ENCODE data around the gene B3GALT5.

B3GALT5 gene

DNA sequence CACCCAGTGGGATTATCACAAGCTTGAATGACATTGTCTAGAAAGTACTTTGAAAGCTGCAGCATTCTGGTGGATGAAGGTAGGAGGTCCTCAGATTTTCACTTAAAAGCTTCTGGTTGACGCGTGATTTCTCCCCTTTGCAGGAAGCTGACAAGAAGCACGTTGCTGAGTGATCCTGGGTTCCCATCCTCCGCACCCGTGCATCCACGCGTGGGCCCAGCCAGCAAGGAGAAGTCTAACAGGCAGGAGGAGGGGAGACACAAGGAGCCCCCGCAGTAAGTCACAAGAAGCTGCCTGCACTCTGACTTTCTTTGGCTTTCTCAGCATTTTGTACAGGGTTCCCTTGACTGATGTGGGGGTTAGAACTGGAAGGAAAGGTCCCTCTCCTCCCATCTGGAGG is 7.8 kb upstream of the B3GALT5 start:
- H3K4me1 ChIP-seq (ENCODE audit: control insufficient read depth, insufficient read depth, low read depth, low read length), result no peaks in the 10 kb centered on the region
- WGBS, result 93% methylated on average over 8 of the region's 8 CpGs
- H3K4me2 ChIP-seq (ENCODE audit: low read length, poor library complexity, severe bottlenecking), result no peak overlapping the region
- DNase-seq, result no peak
- H3K27ac ChIP-seq (ENCODE audit: low read length, poor library complexity, severe bottlenecking), result no peak overlapping the region
- H3K79me1 ChIP-seq (replicated peaks; ENCODE audit: low read length, poor library complexity, severe bottlenecking), result peaks cover 3% of the 10 kb centered on the region
- no peak overlapping the region for H4K91ac ChIP-seq (ENCODE audit: low read length)
- H3K4ac ChIP-seq (ENCODE audit: low read depth in 1 of 2, low read length in 2 of 2), result no peak overlapping the region
- H3K4me3 ChIP-seq (ENCODE audit: insufficient read depth in 1 of 2, low read depth in 1 of 2, low read length in 2 of 2), result no peak overlapping the region
- no peak overlapping the region for H4K8ac ChIP-seq (ENCODE audit: low read length)
- no peak overlapping the region for H3K9ac ChIP-seq (ENCODE audit: low read length)
- H2AFZ ChIP-seq (ENCODE audit: low read depth, low read length), result no peak overlapping the region
- no peak overlapping the region for H2AK5ac ChIP-seq (ENCODE audit: low read length, severe bottlenecking)
- no peaks in the 10 kb centered on the region for H3K9me3 ChIP-seq (ENCODE audit: control insufficient read depth, low read length)
- no peak overlapping the region for H2BK120ac ChIP-seq (ENCODE audit: low read depth, low read length)
- H2BK5ac ChIP-seq (ENCODE audit: low read depth, low read length, poor library complexity, severe bottlenecking), result no peak overlapping the region
- peaks cover 0 to 19% of the 10 kb centered on the region in 2 experiments for H3K27me3 ChIP-seq (ENCODE audit: control insufficient read depth in 1 of 2, insufficient read depth in 1 of 2, low read length in 2 of 2)
- H3K14ac ChIP-seq (ENCODE audit: low read length in 2 of 2), result no peak overlapping the region
- no peak overlapping the region for H3K18ac ChIP-seq (ENCODE audit: low read depth in 1 of 2, low read length in 2 of 2)
- no peak overlapping the region for H2BK12ac ChIP-seq (ENCODE audit: low read length in 2 of 2)
- H2BK15ac ChIP-seq (ENCODE audit: low read depth, poor library complexity, severe bottlenecking), result no peak overlapping the region
- H3K23ac ChIP-seq (ENCODE audit: low read length in 2 of 2), result peak overlapping the region in 1 of 2 experiments; percentile 14
- peaks cover 0 to 4% of the 10 kb centered on the region in 2 experiments for H3K36me3 ChIP-seq (ENCODE audit: control insufficient read depth in 1 of 2, insufficient read depth in 2 of 2, low read depth in 1 of 2, low read length in 2 of 2)

DNA sequence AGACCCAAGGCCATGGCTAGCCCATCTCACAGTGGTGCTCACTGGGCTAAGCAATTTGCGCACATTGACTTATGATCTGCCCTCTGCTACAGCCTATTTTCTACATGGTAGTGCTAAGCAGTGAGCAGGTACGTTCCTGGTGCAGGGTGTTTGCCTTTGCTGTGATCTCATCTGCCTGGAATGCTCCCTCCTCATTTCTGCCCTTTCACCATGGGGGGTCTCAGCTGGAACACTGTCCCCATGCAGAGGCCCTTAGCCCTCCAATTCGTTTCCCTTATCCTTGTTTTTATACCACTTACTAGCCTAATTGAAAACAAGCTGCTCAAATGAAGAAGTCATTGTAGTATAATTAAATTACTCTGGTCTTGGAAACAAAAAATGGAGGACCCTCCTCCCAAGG is 2.0 kb upstream of the B3GALT5 start:
- no peak overlapping the region for H4K8ac ChIP-seq (ENCODE audit: low read length)
- peak overlapping the region; percentile 10 for H2AK5ac ChIP-seq (ENCODE audit: low read length, severe bottlenecking)
- H3K36me3 ChIP-seq (ENCODE audit: control insufficient read depth in 1 of 2, insufficient read depth in 2 of 2, low read depth in 1 of 2, low read length in 2 of 2), result peaks cover 0 to 4% of the 10 kb centered on the region in 2 experiments
- H3K4me3 ChIP-seq (ENCODE audit: insufficient read depth in 1 of 2, low read depth in 1 of 2, low read length in 2 of 2), result no peak overlapping the region
- no peaks in the 10 kb centered on the region for H3K9me3 ChIP-seq (ENCODE audit: control insufficient read depth, low read length)
- no peak overlapping the region for H3K14ac ChIP-seq (ENCODE audit: low read length in 2 of 2)
- H3K23ac ChIP-seq (ENCODE audit: low read length in 2 of 2), result no peak overlapping the region
- no peak overlapping the region for H2BK5ac ChIP-seq (ENCODE audit: low read depth, low read length, poor library complexity, severe bottlenecking)
- no peak for DNase-seq
- peaks cover 18% of the 10 kb centered on the region for H3K4me1 ChIP-seq (ENCODE audit: control insufficient read depth, insufficient read depth, low read depth, low read length)
- H3K4ac ChIP-seq (ENCODE audit: low read depth in 1 of 2, low read length in 2 of 2), result no peak overlapping the region
- H3K9ac ChIP-seq (ENCODE audit: low read length), result no peak overlapping the region
- H2BK12ac ChIP-seq (ENCODE audit: low read length in 2 of 2), result no peak overlapping the region
- no peak overlapping the region for H2BK120ac ChIP-seq (ENCODE audit: low read depth, low read length)
- no peak overlapping the region for H2AFZ ChIP-seq (ENCODE audit: low read depth, low read length)
- H3K4me2 ChIP-seq (ENCODE audit: low read length, poor library complexity, severe bottlenecking), result no peak overlapping the region
- H3K79me1 ChIP-seq (replicated peaks; ENCODE audit: low read length, poor library complexity, severe bottlenecking), result peaks cover 17% of the 10 kb centered on the region
- 33% methylated on average over 3 of the region's 3 CpGs for WGBS
- H3K18ac ChIP-seq (ENCODE audit: low read depth in 1 of 2, low read length in 2 of 2), result no peak overlapping the region
- no peak overlapping the region for H4K91ac ChIP-seq (ENCODE audit: low read length)
- H3K27me3 ChIP-seq (ENCODE audit: control insufficient read depth in 1 of 2, insufficient read depth in 1 of 2, low read length in 2 of 2), result peaks cover 0 to 66% of the 10 kb centered on the region in 2 experiments
- no peak overlapping the region for H2BK15ac ChIP-seq (ENCODE audit: low read depth, poor library complexity, severe bottlenecking)
- peak overlapping the region; percentile 54 for H3K27ac ChIP-seq (ENCODE audit: low read length, poor library complexity, severe bottlenecking)

DNA sequence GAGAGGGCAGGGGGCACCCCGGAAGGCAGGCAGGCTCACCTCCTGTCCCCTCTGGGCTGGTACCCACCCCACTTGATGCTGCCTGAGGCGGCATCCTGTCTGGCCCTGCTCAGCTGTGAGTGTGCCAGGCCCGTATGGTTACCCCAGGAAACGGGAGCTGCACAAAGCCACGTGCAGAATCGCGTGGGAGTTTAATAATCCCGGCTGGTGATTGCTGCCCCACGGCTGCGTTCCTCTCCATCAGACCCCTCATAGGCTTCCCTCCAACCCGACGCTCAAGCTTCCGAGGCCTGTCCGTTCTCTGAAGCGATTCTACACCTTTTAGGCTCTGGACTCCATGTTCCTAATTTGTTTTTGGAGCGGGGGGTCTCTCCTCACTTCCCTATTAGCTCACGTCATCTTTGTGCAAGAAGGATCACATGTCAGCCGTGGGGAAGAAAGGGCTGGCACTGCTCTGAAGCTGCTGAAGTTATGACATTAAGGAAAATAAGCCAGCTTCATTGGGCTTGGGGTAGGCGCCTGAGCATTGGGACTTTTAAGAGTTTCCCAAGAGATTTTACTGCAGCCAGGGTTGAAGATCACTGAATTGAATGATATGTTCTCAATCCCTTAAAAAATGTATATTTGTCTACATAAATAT is 1.1 kb upstream of the B3GALT5 start:
- no peak overlapping the region for H2BK15ac ChIP-seq (ENCODE audit: low read depth, poor library complexity, severe bottlenecking)
- no peak overlapping the region for H3K4ac ChIP-seq (ENCODE audit: low read depth in 1 of 2, low read length in 2 of 2)
- peak overlapping the region; percentile 93 for H3K4me2 ChIP-seq (ENCODE audit: low read length, poor library complexity, severe bottlenecking)
- H2AK5ac ChIP-seq (ENCODE audit: low read length, severe bottlenecking), result peak overlapping the region; percentile 8
- no peak overlapping the region for H2BK120ac ChIP-seq (ENCODE audit: low read depth, low read length)
- no peak overlapping the region for H3K18ac ChIP-seq (ENCODE audit: low read depth in 1 of 2, low read length in 2 of 2)
- H2BK5ac ChIP-seq (ENCODE audit: low read depth, low read length, poor library complexity, severe bottlenecking), result no peak overlapping the region
- no peak overlapping the region for H3K9ac ChIP-seq (ENCODE audit: low read length)
- H4K91ac ChIP-seq (ENCODE audit: low read length), result no peak overlapping the region
- no peak for DNase-seq
- no peak overlapping the region for H2BK12ac ChIP-seq (ENCODE audit: low read length in 2 of 2)
- H3K36me3 ChIP-seq (ENCODE audit: control insufficient read depth in 1 of 2, insufficient read depth in 2 of 2, low read depth in 1 of 2, low read length in 2 of 2), result peaks cover 0 to 4% of the 10 kb centered on the region in 2 experiments
- H3K9me3 ChIP-seq (ENCODE audit: control insufficient read depth, low read length), result no peaks in the 10 kb centered on the region
- peaks cover 17% of the 10 kb centered on the region for H3K79me1 ChIP-seq (replicated peaks; ENCODE audit: low read length, poor library complexity, severe bottlenecking)
- H3K14ac ChIP-seq (ENCODE audit: low read length in 2 of 2), result no peak overlapping the region
- H3K4me3 ChIP-seq (ENCODE audit: insufficient read depth in 1 of 2, low read depth in 1 of 2, low read length in 2 of 2), result peak overlapping the region in 1 of 2 experiments; percentile 26
- H4K8ac ChIP-seq (ENCODE audit: low read length), result no peak overlapping the region
- no peak overlapping the region for H2AFZ ChIP-seq (ENCODE audit: low read depth, low read length)
- 39% methylated on average over 18 of the region's 19 CpGs for WGBS
- peaks cover 18% of the 10 kb centered on the region for H3K4me1 ChIP-seq (ENCODE audit: control insufficient read depth, insufficient read depth, low read depth, low read length)
- no peak overlapping the region for H3K23ac ChIP-seq (ENCODE audit: low read length in 2 of 2)
- peaks cover 0 to 59% of the 10 kb centered on the region in 2 experiments for H3K27me3 ChIP-seq (ENCODE audit: control insufficient read depth in 1 of 2, insufficient read depth in 1 of 2, low read length in 2 of 2)
- no peak overlapping the region for H3K27ac ChIP-seq (ENCODE audit: low read length, poor library complexity, severe bottlenecking)

DNA sequence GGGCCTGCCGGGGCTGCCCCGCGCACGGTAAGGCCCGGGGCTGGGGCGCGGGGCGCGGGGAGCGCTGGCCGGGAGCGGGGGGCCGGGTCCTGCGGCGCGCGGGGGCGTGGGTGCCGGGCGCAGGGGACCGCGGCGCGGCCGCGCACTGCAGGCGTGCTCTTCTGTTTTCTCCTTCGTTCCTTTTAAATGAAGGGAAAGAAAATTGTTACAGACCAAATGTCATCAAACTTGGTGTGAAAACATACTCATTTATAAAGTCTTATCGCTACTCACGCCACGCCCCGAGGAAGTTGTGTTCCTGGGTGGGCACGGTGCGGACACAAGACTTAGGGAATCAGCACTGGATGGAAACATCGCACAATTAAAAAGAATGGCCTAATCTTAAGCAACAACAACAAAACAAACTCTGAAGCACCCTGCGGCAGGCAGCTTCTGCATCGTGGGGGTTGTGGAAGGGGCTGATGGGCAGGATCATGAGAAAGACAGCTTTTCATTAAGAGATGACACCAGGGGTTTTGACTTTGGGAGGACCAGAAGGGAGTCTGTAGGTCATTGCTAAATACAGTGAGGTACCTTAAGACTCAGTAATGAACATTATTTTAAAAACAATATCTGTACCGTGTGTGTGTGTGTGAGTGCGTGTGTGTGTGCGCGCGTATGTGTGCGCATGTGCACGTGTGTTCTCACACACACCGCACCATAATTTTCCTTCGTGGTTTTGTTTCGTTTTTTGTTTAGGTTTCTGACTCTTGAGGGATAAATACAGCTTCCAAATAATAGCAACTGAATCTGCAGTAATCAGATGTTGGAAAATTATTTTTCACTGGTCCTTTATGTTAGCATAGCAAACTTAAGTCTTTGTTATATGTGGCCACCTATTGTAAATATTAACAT is 548 bp downstream of the B3GALT5 start:
- Histone ChIP-seq H3K36me3 (ENCODE audit: control insufficient read depth in 1 of 2, insufficient read depth in 2 of 2, low read depth in 1 of 2, low read length in 2 of 2) (peaks cover 0 to 4% of the 10 kb centered on the region in 2 experiments), H2BK12ac (ENCODE audit: low read length in 2 of 2) (no peak overlapping the region), H3K14ac (ENCODE audit: low read length in 2 of 2) (no peak overlapping the region), H2AFZ (ENCODE audit: low read depth, low read length) (no peak overlapping the region), H3K18ac (ENCODE audit: low read depth in 1 of 2, low read length in 2 of 2) (no peak overlapping the region), H4K8ac (ENCODE audit: low read length) (no peak overlapping the region), H3K27me3 (ENCODE audit: control insufficient read depth in 1 of 2, insufficient read depth in 1 of 2, low read length in 2 of 2) (peaks cover 0 to 64% of the 10 kb centered on the region in 2 experiments), H2BK5ac (ENCODE audit: low read depth, low read length, poor library complexity, severe bottlenecking) (no peak overlapping the region), H4K91ac (ENCODE audit: low read length) (no peak overlapping the region), H3K4ac (ENCODE audit: low read depth in 1 of 2, low read length in 2 of 2) (no peak overlapping the region), H3K9me3 (ENCODE audit: control insufficient read depth, low read length) (no peaks in the 10 kb centered on the region), H3K27ac (ENCODE audit: low read length, poor library complexity, severe bottlenecking) (no peak overlapping the region), H3K4me3 (ENCODE audit: insufficient read depth in 1 of 2, low read depth in 1 of 2, low read length in 2 of 2) (peak overlapping the region; percentile 51 to 73), H3K9ac (ENCODE audit: low read length) (no peak overlapping the region), H2BK15ac (ENCODE audit: low read depth, poor library complexity, severe bottlenecking) (no peak overlapping the region), H3K4me1 (ENCODE audit: control insufficient read depth, insufficient read depth, low read depth, low read length) (peaks cover 18% of the 10 kb centered on the region), H3K23ac (ENCODE audit: low read length in 2 of 2) (no peak overlapping the region), H2BK120ac (ENCODE audit: low read depth, low read length) (no peak overlapping the region), H3K79me1 (replicated peaks; ENCODE audit: low read length, poor library complexity, severe bottlenecking) (peaks cover 22% of the 10 kb centered on the region), H3K4me2 (ENCODE audit: low read length, poor library complexity, severe bottlenecking) (peak overlapping the region; percentile 93), H2AK5ac (ENCODE audit: low read length, severe bottlenecking) (no peak overlapping the region)
- peak; percentile 20 for DNase-seq
- 3% methylated on average over 30 of the region's 47 CpGs for WGBS

All from mesenchymal stem cell (in vitro differentiated cells and primary cell).